ELR (cell line): ENCODE data around the gene SAPCD1.

Source experiments
- DNase-seq: peaks from one replicate; pipeline ENCODE4 v3.0.0-alpha.2; 2015; ENCODE audit warnings: low read depth

SAPCD1 gene

DNA sequence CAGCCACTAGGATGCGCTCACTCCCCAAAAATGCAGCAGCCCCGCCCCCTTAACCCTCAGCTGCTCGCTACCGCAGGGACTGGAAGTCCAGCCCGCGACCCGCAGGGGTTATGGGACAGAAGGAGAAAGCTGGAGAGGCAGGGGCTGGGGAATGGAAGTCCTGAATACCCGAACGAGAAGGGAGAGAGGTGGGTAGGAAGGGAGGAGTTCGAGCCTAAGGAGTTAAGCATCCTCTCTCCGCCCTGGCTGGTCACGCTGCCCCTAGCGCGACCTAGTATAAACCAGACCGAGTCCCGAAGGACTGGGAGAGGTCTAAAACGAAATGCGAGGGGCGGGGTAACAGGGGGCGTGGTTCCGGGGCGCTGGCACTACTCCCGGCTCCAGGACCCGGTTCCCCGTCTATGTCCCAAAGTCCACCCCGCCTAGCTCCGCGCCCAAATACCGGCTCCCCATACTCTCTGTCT lies 32.9 kb upstream of the SAPCD1 start:
- DNase-seq: peak; percentile 92

DNA sequence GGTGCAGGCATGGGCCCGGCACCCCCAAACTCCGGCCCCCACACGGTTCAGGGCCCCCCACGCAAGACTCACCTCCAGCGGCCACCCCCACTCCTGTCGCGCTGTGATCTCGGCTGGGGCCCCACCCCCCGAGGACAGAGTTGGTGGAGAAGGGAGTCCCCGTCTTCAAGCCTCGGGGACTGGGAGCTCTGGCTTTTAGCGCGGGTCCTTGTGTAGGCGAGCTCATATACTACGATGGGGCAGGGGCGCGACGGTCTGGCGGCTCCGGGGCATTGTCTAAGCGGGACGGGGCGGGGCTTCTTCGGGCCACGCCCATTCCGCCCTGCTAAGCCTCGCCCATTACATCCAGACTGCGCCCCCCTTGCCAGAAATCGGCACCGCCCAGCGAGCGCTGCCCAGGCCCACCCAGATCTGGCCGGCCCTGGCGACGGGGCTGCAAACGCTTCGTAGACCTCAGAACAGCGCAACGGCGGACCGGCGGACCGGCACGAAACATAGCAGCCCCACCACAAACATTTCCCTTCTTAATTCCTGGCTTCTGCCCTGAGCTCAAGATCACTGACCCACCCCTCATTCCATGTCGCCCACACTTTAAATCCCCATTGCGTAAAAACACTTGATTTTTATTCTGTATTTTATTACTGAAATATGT lies 32.4 kb upstream of the SAPCD1 start:
- peak; percentile 94 for DNase-seq

DNA sequence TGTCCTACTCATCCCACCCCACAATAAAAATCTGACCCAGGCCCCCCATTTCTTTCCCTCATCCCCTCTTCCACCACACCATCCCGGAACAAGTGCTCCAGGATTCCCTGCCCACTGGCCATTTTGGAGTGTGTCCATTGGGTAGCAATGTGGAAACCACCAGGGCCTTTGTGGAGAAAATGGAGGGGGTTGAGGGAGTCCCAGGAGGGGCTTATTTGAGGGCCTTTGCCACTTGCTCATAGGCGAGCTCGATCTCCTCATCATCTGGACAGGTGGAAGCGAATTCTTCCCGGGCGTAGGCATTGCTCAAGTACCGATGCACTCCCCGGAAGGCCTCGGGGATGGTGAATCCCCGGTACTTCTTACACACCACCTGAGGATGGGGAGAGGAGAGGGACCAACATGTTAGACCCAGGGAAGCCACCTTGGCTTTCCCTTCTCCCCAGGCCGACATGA lies 31.8 kb upstream of the SAPCD1 start:
- DNase-seq: no peak

DNA sequence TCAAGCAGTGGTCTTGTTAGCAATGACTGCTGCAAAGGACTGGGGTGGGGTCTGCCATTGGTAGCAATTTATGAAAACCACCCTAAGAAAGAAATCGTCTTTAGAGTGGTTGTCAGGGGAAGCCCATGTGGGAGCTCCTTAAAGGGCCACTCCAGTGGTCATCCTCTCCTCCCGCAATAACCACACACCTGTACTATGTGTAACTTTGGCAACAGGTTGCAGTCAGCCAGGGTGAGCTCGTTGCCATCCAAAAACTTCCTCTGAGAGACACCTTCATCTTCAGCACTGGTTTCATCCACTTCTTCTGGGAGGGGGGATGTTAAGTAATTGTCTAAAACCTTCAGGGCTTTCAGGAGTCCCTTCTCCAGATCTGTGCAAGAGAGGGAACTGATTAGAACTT lies 30.4 kb upstream of the SAPCD1 start:
- no peak for DNase-seq

DNA sequence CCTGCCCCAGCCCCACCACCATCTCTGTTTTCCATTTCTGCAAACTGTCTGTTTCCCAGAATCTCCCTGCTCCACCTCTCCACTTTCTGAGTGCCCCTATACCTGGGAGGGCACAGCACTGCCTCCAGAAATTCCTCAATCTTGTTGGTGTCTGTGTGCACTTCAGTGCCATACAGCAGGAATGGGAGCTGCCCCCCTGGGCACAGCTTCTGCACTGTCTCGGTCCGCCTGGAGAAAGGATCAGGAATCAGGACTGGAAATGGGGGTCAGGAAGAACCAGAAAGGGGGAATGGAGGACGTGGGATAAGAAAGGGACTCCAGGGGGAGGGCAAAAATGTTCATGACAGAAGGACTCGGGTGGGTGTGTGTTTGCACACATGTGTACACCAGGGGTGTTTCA lies 28.7 kb upstream of the SAPCD1 start:
- DNase-seq: no peak

DNA sequence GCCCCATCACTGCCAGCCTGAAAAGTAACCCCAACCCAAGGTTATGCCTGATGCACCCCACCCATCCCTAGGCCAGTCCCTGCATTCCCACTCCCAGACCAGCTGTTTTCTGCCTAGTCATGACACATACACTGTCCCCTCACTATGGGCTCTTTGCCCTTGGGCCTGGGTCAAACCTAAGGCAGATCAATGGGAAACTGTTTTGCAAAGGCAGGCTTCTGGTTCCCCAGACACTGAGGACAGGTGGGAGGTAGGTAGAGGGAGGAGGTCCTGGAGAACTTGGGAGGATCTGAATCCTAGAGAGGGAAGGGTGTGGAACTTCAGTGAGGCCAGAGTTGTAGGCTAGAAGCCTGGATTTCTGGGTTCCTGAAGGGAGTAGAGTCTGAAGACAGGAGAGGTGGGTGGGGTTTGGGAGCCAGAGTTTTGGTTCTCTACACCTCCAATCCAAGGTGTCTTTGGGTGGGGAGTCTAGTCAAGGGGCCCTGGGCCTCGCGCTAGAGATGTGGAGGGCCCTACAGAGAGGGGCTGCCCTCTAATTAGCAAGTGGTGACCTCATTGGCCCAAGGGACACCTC lies 28.1 kb upstream of the SAPCD1 start:
- no peak for DNase-seq

DNA sequence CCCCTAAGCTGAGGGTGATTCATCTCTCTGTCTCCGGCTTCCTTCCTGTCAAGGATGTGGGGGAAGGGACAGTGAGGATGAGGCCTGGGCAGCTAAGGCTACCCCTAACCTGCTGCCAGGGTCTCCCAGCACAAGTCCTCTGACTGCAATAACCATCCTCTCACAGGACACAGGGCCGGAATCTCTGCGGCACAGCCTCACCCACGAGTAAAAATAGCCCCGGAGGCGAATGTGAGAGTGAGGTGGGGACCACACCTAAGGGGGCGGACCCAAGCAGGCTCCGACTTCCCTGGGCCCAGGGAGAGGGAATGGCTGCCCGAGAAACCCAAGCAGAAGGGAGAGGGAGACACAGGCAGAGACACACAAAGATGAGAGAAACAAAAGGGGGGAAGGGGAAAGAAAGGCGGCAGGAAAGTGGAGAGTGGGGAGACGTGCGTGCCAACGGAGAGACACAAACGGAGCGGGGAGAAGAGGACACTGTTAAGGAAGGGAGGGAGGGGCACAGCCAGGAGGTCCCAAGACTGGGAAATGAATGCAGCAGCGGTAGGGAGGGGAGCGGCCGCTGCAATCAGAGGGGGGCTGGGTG lies 27.5 kb upstream of the SAPCD1 start:
- peak; percentile 91 for DNase-seq

DNA sequence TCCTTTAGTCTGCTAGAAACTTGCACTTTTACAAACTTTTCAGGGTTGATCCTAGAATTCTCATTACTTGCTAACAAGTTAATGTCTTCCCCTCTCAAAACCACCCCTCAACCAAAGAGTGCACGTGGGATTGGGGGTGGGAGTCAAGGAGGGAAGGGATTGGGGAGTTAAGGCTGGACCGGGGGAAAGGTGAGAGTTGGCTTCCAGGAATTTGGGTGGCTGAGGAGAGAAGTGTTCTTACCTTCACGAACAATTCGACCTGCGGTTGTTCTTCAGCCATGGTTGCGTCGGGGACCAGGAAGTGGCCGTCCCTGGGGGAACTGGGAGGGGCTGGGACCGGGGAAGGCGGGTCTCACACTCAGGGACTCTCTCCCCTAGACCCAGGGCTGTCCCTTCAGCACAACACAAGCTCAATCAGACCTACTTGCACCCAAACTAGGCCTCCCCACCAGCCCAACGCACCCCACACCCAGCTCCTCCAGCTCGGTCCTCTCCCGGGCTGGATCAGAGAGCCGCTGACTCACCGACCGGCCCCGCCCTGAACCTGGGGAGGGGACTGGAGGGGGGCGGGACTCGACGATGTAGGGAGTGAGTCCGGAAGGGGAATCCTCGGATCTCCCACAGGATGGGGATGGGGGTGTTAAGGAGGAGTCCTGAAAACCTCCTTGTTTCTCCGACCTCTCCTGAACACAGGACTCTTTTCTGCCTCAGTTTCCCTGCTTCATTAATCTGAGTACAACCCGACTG lies 26.3 kb upstream of the SAPCD1 start, which contains the start of gene CLIC1:
TSS of gene CLIC1 (minus strand) at position 510 of the 747 bp plus-strand sequence. CDS start at position 280, 230 bp downstream.
- peak; percentile 93 for DNase-seq

DNA sequence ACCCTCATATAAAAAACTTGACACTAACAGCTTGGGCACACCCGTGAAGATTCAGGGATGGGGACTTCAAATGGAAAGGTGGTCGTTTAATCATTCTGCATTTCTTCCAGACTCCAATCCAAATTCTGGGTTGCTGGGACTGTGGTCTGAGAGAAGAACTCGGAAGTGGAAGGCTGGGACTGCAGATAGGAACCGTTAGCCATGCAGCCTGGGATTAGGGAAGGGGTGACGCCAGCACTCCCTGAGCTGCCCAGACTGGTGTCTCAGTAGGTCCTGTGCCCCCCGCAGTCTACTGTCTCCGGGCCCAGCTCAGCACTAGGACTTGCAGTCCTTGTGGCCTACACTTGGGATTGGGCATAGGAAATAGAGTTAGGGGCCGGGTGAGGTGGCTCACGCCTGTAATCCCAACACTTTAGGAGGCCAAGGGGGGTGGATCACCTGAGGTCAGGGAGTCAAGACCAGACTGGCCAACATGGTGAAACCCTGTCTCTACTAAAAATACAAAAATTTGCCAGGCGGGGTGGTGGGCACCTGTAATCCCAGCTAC lies 25.6 kb upstream of the SAPCD1 start:
- DNase-seq: no peak

DNA sequence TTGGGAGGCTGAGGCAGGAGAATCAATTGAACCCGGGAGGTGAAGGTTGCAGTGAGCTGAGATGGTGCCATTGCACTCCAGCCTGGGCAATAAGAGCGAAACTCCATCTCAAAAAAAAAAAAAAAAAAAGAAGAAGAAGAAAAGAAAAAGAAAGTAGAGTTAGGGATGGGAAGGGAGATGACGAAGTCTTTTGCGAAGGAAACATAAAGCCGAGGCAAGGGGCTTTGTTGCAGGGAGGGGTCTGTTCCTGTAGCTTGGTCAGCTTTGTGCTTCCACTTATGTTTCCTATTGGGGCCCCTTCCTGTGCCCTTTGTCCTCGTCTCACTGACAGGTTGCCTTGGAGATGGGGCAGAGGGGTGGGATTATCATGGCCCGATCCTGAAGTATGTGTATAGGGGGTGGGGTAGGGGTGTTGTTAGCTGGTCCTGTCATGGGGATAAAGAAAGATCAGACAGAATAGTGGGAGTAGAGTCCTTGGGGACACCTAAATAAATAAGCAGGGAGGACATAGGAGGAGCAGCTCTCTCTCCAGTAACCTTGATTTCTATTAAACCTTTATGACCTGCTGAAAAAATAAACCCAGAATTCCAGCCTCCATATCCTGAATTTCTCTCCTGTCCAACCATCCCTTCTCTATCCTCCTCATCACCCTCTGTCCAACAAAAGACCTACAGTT lies 25.0 kb upstream of the SAPCD1 start:
- no peak for DNase-seq

DNA sequence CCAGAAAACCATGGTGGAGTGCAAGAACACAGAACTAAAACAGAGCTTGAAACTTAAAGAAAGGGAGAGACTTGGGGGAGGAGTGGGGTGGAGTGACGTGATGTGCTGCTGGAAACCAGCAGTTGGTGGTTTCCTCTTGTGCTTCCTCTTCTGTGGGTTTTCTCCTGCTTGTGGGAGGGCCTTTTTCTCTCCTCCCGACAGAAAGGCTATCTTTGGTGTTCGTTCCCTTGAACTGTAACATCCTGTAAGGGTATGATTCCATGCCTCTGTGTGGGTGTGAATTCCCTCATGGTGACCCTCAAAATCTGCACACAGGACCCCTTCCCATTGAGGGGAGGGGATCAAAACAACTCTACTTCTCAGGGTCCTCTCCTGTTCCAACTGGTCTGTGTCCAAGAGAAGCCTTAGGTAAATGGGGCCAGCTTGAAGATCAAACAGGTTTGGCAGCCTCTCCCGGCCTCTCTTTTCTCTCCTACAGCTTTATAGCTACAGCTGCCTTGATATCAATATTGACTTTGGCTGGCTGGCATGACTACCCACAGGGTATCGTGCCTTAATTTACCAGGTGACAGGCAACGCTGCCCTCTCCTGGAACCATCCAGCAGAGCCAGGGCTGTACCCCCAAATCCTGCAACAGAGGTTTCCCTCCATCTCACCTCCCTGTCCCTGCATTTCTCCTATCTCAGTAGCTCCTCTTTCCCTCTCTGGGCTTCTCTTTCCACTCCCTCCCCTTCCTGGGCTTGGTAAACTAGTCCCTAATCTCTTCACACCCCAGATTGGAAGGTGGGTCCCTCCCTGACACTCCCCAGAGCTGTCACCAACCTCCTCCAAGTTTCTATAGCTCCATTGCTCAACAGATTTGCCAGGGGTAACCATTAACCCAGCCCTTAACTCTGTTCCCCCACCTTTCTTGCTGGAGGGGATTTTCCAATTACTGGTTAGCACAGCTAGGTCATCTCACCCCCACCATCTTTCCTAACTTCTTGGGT lies 24.2 kb upstream of the SAPCD1 start:
- peak; percentile 86 for DNase-seq

DNA sequence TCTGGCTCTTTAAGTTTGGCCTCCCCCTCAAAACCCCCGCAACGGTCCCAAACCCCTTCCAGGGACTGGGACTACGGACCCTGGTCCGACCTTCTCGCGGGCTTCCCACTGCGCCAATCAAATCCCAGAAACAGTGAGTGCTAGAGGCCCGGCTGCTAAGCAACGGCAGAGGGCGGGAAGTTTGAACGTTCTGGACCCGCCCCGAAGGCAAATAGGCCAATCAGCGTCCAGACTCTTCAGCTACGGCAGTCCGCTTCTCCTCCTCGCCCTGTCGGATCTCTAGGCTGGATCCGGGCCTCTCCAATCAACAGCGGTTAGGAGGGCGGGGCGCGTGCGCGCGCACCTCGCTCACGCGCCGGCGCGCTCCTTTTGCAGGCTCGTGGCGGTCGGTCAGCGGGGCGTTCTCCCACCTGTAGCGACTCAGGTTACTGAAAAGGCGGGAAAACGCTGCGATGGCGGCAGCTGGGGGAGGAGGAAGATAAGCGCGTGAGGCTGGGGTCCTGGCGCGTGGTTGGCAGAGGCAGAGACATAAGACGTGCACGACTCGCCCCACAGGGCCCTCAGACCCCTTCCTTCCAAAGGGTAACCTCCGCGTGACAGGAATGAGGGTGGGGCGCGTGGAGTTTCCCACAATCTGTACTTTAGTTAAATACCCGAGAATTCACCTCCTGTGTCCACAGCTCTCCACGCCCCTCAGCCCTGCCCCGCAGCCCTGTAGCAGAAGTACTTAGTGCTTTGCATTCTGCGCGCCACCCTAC lies 22.6 kb upstream of the SAPCD1 start, which contains the start of gene MSH5:
TSS of gene MSH5 (plus strand) at position 367 of the 758 bp plus-strand sequence. CDS start 462 bp downstream, outside the sequence.
- DNase-seq: peak; percentile 100

DNA sequence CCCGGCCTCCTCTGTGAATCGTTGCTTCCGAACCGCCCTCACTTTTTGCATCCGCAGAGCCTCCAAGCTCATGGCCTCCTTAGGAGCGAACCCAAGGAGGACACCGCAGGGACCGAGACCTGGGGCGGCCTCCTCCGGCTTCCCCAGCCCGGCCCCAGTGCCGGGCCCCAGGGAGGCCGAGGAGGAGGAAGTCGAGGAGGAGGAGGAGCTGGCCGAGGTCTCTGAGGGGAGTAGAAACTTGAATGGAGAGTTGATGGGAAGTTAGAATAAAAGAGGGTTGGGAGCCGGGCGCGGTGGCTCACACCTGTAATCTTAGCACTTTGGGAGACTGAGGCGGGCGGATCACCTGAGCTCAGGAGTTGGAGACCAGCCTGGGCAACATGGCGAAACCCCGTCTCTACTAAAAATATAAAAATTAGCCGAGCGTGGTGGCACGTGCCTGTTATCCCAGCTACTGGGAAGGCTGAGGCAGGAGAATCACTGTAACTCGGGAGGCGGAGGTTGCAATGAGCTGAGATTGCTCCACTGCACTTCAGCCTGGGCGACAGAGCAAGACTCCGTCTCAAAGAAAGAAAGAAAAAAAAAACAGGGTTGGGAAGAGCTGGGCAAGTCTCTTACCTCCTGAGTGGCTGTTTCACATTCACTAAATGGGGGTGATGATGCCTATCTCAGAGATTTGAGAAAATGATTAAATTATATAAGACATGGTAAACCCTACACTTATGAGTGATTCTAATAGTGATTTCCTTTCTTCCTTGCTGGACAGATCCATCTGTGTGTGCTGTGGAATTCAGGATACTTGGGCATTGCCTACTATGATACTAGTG lies 21.8 kb upstream of the SAPCD1 start:
- peak; percentile 46 for DNase-seq

DNA sequence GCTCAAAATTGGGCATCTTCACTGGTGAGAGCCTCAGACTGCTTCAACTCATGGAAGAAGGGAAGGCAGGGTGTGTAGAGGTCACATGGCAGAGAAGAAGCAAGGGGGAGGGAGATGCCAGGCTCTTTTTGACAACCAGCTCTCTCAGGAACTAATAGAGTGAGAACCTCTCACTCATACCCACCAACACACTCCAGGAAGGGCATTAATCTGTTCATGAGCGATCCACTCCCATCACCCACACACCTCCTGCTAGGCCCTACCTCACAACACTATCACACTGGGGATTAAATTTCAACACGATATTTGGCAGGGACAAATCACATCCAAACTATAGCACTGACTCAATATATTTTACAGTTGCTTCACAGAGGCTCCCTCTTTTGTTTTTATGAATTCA lies 20.6 kb upstream of the SAPCD1 start:
- DNase-seq: no peak

DNA sequence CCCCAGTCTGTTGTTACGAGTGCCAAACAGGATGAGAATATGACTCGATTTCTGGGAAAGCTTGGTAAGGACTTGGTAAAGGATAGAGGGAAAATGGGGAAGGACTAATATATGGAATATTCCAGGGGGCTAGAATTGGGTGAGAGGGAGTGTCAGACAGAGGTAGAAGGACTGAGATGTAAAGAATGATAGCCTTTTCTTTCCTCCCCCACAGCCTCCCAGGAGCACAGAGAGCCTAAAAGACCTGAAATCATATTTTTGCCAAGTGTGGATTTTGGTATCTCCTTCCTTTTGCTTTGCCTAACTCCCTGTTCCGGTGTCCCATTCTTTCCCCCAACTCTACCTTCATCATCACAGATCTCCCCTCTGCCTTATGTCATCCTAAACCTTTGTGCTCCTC lies 19.6 kb upstream of the SAPCD1 start:
- no peak for DNase-seq

DNA sequence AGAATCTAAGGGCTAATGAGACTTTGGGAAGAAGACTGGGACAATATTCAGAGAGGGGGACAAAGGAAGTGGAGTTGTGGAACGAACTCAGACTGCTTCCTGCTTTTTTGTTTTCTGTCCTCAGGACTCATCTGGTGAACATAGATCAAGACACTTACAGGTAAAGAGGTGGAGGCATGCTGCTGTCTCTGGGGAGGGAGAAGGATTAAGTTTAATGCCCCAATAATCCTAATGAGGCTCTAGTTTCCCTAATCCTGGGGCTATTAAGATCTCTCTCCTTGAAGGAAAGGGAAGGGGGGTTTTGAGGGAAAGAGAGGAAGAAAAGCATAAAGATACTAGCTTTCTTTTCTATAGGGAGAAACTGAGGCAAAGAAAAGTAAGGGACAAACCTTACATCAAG lies 18.0 kb upstream of the SAPCD1 start:
- no peak for DNase-seq

DNA sequence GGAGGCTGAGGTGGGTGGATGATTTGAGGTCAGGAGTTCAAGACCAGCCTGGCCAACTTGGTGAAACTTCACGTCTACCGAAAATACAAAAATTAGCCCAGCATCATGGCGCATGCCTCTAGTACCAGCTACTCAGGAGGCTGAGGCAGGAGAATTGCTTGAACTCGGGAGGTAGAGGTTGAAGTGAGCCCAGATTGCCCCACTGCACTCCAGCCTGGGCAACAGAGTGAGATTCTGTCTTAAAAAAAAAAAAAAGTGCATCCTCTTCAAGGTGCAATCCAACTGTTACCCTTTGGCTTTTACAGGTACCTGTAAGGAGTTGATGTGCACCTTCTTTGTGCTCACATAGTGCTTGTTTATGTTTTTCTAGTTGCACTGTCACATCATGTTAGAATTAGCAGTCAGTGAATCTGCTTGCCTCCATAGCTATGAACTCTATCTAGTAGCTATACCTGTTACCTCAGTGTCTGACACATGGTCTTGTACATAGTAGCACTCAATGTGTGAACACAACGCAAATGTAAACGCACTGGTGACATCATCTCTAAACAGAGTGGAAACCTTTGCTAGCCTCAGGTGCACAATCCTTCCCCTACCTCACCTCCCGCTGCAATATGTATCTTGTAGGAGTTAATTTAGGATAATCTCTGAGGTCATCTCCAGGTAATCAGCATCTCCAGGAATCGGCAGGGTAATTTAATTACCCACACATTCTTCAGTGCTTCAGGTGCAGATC lies 13.0 kb upstream of the SAPCD1 start:
- DNase-seq: no peak

DNA sequence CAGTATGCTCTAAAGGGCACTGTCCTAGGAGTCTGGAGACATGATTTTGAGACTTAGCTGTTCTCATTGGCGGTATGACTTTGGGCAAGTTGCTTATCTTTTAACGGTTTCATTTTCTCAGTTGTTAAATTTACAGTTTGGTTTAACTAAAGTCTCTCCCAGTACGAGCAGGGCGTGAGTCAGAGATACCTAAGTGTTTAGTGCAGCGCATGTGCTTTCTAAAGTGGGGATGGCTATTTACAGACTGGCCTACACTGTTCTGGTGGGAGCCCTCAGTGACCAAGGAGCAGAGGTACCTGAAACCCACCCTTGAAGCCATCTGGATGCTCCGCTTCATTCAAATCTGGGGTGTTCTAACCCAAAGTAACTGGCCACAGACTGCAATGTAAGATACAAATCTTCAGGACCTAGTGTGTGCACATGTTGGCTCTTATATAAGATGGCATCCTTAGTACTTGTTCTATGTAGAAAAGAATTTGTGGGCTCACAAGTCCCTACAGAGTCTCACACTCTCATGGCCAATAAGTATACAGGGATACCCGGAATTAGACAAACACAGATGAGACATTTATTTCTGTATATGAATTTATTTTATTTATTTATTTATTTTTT lies 11.9 kb upstream of the SAPCD1 start:
- DNase-seq: peak; percentile 90
